ENCODE measurements around the gene TADA3.

DNA sequence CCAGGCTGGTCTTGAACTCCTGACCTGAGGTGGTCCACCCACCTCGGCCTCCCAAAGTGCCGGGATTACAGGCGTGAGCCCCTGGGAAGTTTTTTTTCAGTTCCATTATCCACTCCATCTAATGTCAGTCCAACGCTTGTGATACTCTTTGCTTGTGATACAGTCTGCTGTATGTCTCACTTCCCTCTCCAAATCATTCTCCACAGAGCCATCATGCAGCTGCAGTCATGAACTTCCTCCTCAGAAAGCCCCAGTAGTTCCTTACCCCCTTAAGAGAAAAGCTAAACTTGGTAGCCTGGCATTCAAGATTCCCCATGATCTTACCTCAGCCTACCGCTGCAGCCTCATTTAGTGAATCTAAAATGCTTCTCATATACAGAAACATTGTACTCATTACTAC, 2.9 kb upstream of the TADA3 start:
- TF ChIP-seq CTCF (conservative IDR thresholded peaks at IDR 0.05; ENCODE audit: low read length) (no peak), EZH2phosphoT487 (IDR thresholded peaks at IDR 0.05; ENCODE audit: borderline replicate concordance, low read depth, low read length) (no peak)
